ENCODE measurements around the gene ZNF33B.

DNA sequence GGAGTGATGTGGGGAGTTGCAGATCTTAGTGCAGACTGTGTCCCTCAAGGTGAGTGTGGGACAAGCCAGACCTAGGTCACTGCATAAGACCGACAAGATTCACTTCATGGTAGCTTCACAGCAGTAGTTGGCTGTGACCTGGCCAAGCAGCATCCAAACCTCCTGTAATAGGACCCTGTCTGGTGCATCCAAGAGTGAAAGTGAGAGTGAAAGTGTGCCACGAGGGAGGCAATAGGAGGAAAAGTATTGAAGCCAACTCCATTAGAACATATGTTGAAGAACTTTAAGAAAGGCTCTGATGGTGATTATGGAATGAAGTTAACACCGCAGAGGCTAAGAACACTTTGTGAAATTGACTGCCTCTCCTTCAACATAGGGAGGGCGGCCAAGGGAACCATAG lies 7.8 kb upstream of the ZNF33B start:
- TF ChIP-seq, protein P1, sequence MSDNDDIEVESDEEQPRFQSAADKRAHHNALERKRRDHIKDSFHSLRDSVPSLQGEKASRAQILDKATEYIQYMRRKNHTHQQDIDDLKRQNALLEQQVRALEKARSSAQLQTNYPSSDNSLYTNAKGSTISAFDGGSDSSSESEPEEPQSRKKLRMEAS (IDR thresholded peaks at IDR 0.05): no peak
- TF ChIP-seq RAD21 (IDR thresholded peaks at IDR 0.05; ENCODE audit: low read depth): no peak
- TF ChIP-seq, protein P2, sequence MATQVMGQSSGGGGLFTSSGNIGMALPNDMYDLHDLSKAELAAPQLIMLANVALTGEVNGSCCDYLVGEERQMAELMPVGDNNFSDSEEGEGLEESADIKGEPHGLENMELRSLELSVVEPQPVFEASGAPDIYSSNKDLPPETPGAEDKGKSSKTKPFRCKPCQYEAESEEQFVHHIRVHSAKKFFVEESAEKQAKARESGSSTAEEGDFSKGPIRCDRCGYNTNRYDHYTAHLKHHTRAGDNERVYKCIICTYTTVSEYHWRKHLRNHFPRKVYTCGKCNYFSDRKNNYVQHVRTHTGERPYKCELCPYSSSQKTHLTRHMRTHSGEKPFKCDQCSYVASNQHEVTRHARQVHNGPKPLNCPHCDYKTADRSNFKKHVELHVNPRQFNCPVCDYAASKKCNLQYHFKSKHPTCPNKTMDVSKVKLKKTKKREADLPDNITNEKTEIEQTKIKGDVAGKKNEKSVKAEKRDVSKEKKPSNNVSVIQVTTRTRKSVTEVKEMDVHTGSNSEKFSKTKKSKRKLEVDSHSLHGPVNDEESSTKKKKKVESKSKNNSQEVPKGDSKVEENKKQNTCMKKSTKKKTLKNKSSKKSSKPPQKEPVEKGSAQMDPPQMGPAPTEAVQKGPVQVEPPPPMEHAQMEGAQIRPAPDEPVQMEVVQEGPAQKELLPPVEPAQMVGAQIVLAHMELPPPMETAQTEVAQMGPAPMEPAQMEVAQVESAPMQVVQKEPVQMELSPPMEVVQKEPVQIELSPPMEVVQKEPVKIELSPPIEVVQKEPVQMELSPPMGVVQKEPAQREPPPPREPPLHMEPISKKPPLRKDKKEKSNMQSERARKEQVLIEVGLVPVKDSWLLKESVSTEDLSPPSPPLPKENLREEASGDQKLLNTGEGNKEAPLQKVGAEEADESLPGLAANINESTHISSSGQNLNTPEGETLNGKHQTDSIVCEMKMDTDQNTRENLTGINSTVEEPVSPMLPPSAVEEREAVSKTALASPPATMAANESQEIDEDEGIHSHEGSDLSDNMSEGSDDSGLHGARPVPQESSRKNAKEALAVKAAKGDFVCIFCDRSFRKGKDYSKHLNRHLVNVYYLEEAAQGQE (IDR thresholded peaks at IDR 0.05; ENCODE audit: low read depth): no peak
- TF ChIP-seq, protein P3, sequence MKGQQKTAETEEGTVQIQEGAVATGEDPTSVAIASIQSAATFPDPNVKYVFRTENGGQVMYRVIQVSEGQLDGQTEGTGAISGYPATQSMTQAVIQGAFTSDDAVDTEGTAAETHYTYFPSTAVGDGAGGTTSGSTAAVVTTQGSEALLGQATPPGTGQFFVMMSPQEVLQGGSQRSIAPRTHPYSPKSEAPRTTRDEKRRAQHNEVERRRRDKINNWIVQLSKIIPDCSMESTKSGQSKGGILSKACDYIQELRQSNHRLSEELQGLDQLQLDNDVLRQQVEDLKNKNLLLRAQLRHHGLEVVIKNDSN (IDR thresholded peaks at IDR 0.05): no peak
- no peak for TF ChIP-seq EP300 (IDR thresholded peaks at IDR 0.05; ENCODE audit: borderline replicate concordance)
- no peak for TF ChIP-seq TAF1 (IDR thresholded peaks at IDR 0.05; ENCODE audit: low read depth)
- TF ChIP-seq YY1 (IDR thresholded peaks at IDR 0.05; ENCODE audit: low read depth): no peak
